Panc1 (cell line): ENCODE data around the gene SUGCT. TPM values are rescaled to one million over a fixed set of nuclear protein-coding genes. Genes with fewer than 3 reads are reported as not detected.

Source experiments
- ATAC-seq: fragments of 200-7000 bp; cut with Tn5 transposase; 2 replicates; pipeline ENCODE4 v1.9.1; 2020; ENCODE audit warnings: mild to moderate bottlenecking, moderate library complexity
- BruUV-seq: library from RNA; stranded (reverse); fragments of 400-500 nt; replicated peaks from 2 replicates; lab custom pipeline; 2021; lab: Mats Ljungman, UMichigan
- CTCF ChIA-PET: fragments of 300-600 bp; sonication (Branson Sonifier 250); formaldehyde crosslinking; loops from one replicate; lab custom pipeline; 2022; ENCODE audit warnings: antibody characterized with exemption; lab: Charles Lee
- POLR2A ChIA-PET: fragments of 300-600 bp; sonication (Branson Sonifier 250); formaldehyde crosslinking; loops from one replicate; lab custom pipeline; 2022; ENCODE audit warnings: antibody characterized with exemption; lab: Charles Lee
- DNase-seq: peaks from one replicate; pipeline ENCODE4 v3.0.0-alpha.2; 2010; ENCODE audit warnings: low read depth, low spot score
- H3K27ac ChIP-seq: 2 replicates; pipeline ENCODE4 v1.5.1; 2011; ENCODE audit warnings: mild to moderate bottlenecking, low read length, inconsistent platforms
- H3K27me3 ChIP-seq: fragments of 200-500 bp; sonication (Bioruptor generic); 2 replicates; pipeline ENCODE4 v1.6.0; 2014; ENCODE audit warnings: low read length, inconsistent platforms; ENCODE audit not compliant: control insufficient read depth, insufficient read depth
- H3K36me3 ChIP-seq: fragments of 200-500 bp; sonication (Bioruptor generic); 2 replicates; pipeline ENCODE4 v1.5.1; 2014; ENCODE audit warnings: inconsistent platforms, mild to moderate bottlenecking, low read length, moderate library complexity; ENCODE audit not compliant: control insufficient read depth, insufficient read depth
- H3K4me1 ChIP-seq: 2 replicates; pipeline ENCODE4 v1.5.1; 2011; ENCODE audit warnings: inconsistent platforms, mild to moderate bottlenecking, low read length, moderate library complexity; ENCODE audit not compliant: control insufficient read depth, insufficient read depth
- H3K4me3 ChIP-seq, 2 experiments: 2 replicates each; pipeline ENCODE4 v1.5.1; 2011 to 2012; ENCODE audit warnings: low read depth in 2 of 2, low read length in 2 of 2, mild to moderate bottlenecking in 2 of 2, inconsistent platforms in 1 of 2, moderate library complexity in 1 of 2
- H3K9me3 ChIP-seq: fragments of 200-500 bp; sonication (Bioruptor generic); 2 replicates; pipeline ENCODE4 v1.5.1; 2014; ENCODE audit warnings: low read depth, mild to moderate bottlenecking, inconsistent platforms, low read length, moderate library complexity; ENCODE audit not compliant: control insufficient read depth, insufficient read depth
- CTCF ChIP-seq: fragments of 450-650 bp; IDR thresholded peaks from 2 replicates; pipeline ENCODE4 v1.5.1; 2017; ENCODE audit warnings: mild to moderate bottlenecking
- POLR2AphosphoS5 ChIP-seq: IDR thresholded peaks from 2 replicates; pipeline ENCODE4 v1.6.1; 2012; ENCODE audit warnings: mild to moderate bottlenecking, low read depth, low read length, moderate library complexity
- REST ChIP-seq, 2 experiments: IDR thresholded peaks; 2 replicates each; pipeline ENCODE4 v1.6.1; 2011 to 2012; ENCODE audit warnings: low read depth in 2 of 2, control low read depth in 1 of 2, low read length in 1 of 2, mild to moderate bottlenecking in 1 of 2, moderate library complexity in 1 of 2; ENCODE audit not compliant: insufficient read depth in 1 of 2
- SIN3A ChIP-seq: IDR thresholded peaks from 2 replicates; pipeline ENCODE4 v1.6.1; 2012; ENCODE audit warnings: low read depth, mild to moderate bottlenecking, low read length, moderate library complexity, borderline replicate concordance; ENCODE audit not compliant: insufficient read depth
- TCF7L2 ChIP-seq: IDR thresholded peaks from 2 replicates; pipeline ENCODE4 v1.6.1; 2011; ENCODE audit warnings: mild to moderate bottlenecking, low read depth, low read length, inconsistent platforms
- in situ Hi-C: cut with HindIII; loops from 2 replicates; pipeline ENCODE4 v1.10.0; 2016; ENCODE audit warnings: low sequenced_read_pairs, low pct_unique_long_range_greater_than_20kb
- intact Hi-C: fragments of 100-400 bp; cut with micrococcal nuclease; formaldehyde crosslinking; loops from one replicate; pipeline ENCODE4 v1.10.0; 2022; ENCODE audit not compliant: unreplicated experiment
- total RNA-seq: library from RNA; stranded (reverse); gene quantifications from one replicate; pipeline ENCODE4 v1.2.1, GENCODE V29; 2021; ENCODE audit not compliant: unreplicated experiment

SUGCT gene
- total RNA-seq, 1 experiment from 2014 or later, result 3.1 TPM

- DNase-seq, result no peak
- TF ChIP-seq SIN3A (no peak), CTCF (no peak), REST (IDR thresholded peaks at IDR 0.05; ENCODE audit: insufficient read depth in 1 of 2, low read depth in 2 of 2, low read length in 1 of 2) (no peak), POLR2AphosphoS5 (no peak), TCF7L2 (no peak)
- no peaks in the 10 kb centered on the region for H3K9me3 ChIP-seq
- intact Hi-C loops (no loop called here), in situ Hi-C loops (no loop called here)
- no TSS peak for BruUV-seq
- H3K4me3 ChIP-seq, result no peak overlapping the region
- POLR2A ChIA-PET, result no interaction called here
- H3K27ac ChIP-seq, result no peak overlapping the region
- CTCF ChIA-PET, result no interaction called here
- ATAC-seq, result no peak
- no peaks in the 10 kb centered on the region for H3K27me3 ChIP-seq
- no peaks in the 10 kb centered on the region for H3K36me3 ChIP-seq
- H3K4me1 ChIP-seq, result no peaks in the 10 kb centered on the region
Observed at GRCh38 chr7:40641701-40642100, 506.9 kb downstream of the SUGCT start.

- no peak for TF ChIP-seq REST (IDR thresholded peaks at IDR 0.05; ENCODE audit: insufficient read depth in 1 of 2, low read depth in 2 of 2, low read length in 1 of 2)
- intact Hi-C loops (no loop called here), in situ Hi-C loops (no loop called here)
- ATAC-seq (no peak), DNase-seq (no peak)
- ChIA-PET CTCF (no interaction called here), POLR2A (interaction anchor here (0.5 kb wide), 2 partner anchors 26 to 327 kb away, joined by 3 to 4 read pairs; no protein-coding TSS in a partner anchor)
- Histone ChIP-seq H3K4me3 (no peak overlapping the region), H3K9me3 (no peaks in the 10 kb centered on the region), H3K27ac (no peak overlapping the region), H3K4me1 (no peaks in the 10 kb centered on the region), H3K36me3 (no peaks in the 10 kb centered on the region), H3K27me3 (no peaks in the 10 kb centered on the region)
- no TSS peak for BruUV-seq
Observed at GRCh38 chr7:40643664-40644063, 508.9 kb downstream of the SUGCT start.
